GM13976 (cell line): ENCODE results near the gene NOL9.
A peak's percentile ranks its signal among the peaks of the same experiment; 100 is the strongest.

Experiments
- DNase-seq: peaks from one replicate; pipeline ENCODE4 v3.0.0; 2012; ENCODE audit warnings: low spot score
- in situ Hi-C: fragments of 300-500 bp; cut with MboI; formaldehyde crosslinking; loops from one replicate; pipeline ENCODE4 v1.12.0; 2022; ENCODE audit warnings: low sequenced_read_pairs, mixed read lengths, inconsistent platforms; ENCODE audit not compliant: unreplicated experiment
- TF ChIP-seq, protein P1 (sequence below): IDR thresholded peaks from 2 replicates; pipeline ENCODE4 v1.5.1; 2012; ENCODE audit warnings: borderline replicate concordance, mild to moderate bottlenecking; ENCODE audit not compliant: insufficient read depth; ENCODE audit errors: extremely low read depth, missing control alignments, control extremely low read depth

Gene NOL9

DNA sequence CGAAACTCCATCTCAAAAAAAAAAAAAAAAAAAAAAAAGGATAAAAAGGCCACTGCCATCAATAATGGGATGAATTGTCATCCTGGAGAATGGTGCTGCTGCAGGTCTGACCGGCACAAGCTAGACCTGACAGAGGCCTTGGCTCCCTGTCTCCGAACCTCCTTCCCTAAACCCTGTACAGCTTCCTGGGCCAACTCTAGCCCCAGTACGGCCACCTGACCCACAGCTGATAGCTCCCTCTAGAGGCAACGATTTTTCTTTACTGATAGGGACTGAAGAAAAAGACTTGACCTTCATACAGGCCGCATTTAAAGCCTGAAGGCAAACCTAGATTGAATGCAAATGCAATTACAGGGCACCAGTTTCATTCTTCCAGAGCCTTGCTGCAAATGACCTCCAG lies 30.7 kb downstream of the NOL9 start:
- in situ Hi-C loops, result no loop called here
- DNase-seq, result peak; percentile 56
- TF ChIP-seq, protein P1, sequence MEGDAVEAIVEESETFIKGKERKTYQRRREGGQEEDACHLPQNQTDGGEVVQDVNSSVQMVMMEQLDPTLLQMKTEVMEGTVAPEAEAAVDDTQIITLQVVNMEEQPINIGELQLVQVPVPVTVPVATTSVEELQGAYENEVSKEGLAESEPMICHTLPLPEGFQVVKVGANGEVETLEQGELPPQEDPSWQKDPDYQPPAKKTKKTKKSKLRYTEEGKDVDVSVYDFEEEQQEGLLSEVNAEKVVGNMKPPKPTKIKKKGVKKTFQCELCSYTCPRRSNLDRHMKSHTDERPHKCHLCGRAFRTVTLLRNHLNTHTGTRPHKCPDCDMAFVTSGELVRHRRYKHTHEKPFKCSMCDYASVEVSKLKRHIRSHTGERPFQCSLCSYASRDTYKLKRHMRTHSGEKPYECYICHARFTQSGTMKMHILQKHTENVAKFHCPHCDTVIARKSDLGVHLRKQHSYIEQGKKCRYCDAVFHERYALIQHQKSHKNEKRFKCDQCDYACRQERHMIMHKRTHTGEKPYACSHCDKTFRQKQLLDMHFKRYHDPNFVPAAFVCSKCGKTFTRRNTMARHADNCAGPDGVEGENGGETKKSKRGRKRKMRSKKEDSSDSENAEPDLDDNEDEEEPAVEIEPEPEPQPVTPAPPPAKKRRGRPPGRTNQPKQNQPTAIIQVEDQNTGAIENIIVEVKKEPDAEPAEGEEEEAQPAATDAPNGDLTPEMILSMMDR, result no peak

DNA sequence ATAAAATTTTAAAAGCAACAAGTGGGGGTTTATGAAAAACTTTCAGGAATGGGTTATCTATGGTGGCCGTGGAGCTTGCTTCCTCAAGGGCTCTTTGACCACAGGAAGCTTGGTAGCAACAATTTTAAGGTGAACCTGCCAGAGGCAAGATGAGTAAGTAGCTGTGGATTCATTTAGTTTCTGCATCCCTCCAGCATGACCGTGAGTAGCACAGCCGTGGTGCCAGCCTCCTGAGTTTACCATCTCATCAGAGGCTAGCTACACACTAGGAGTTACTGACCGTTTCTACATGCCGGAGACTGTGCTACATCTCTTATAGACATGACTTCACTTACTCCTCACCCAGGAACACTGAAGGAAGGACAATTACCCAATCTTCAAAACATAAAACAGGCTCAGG lies 32.8 kb downstream of the NOL9 start:
- in situ Hi-C loops, result no loop called here
- no peak for DNase-seq
- TF ChIP-seq, protein P1, result no peak

DNA sequence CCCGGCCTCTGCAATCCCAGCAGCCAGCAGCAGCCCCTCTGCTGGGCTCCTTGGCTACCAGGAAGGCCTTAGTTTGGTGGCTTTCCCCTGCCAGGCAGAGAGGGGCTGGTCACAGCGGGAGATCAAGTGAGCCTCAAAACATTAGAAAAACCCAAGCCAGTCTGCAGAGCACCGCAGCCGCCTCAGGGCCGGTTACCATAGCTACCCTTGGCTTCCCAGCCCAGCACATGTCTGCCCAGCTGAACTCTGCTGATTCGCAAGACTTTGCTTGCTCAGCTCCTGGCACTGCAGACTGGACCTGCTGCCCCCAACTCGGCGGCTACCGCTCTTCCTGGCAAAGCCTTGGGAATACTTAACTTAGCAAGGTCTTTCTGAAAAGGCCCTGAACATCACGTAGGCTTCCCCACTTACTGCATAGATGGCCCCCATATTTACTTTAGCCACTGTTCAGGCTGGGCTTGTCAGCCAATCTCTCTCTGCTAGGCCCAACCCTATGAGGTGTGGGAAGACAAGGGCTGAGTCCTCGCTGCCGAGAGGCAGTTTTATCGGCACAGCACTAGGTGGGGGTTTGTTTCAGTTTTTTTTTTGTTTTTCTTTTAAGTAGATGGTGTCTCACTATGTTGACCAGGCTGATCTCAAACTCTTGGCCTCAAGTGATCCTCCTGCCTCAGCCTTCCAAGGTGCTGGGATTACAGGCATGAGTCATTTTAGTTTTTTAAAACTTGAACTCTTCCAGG lies 34.2 kb downstream of the NOL9 start:
- no peak for DNase-seq
- in situ Hi-C loops, result no loop called here
- TF ChIP-seq, protein P1, result no peak

DNA sequence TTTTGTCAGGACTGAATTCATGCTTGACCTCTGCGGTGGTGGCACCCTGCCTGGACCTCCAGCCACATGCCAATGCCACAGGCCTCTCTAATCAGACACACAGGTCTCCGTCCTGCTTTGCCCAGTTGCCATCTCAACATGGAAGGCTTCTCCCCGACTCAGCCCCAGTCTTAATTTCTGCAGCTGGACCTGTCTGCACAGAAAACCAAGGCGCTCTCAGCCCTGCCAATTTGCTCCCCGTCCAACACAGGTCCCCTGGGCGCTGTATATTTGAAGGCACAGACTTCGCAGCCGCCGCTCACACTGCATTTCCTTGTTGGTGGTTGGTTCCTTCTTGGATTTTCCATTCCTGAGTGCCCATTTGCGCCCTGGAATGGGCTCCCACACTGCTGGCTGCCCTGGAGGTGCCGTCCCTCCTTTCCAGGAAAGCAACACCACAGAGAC lies 34.8 kb downstream of the NOL9 start:
- in situ Hi-C loops, result no loop called here
- TF ChIP-seq, protein P1, result no peak
- DNase-seq, result no peak

DNA sequence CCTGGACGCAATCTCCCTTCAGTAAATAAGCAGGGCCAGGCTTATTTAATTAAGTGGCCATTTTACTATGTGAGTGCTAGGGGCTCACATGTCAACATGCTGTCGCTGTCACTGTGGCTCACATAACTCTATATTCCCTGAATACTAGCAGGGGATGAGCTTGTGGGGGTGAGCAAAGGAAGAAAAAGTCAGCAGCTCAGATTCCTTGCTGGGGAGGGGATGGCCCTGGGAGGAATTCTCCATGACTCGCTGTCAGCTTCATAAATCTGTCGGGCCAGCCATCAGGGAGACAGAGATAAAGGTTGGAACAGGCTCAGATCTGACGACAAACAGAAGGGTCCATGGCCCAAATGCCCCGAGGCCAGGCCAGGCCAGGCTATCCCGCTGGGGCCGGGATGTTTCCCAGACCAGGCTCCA lies 36.9 kb downstream of the NOL9 start:
- TF ChIP-seq, protein P1, result no peak
- in situ Hi-C loops, result no loop called here
- DNase-seq, result no peak

DNA sequence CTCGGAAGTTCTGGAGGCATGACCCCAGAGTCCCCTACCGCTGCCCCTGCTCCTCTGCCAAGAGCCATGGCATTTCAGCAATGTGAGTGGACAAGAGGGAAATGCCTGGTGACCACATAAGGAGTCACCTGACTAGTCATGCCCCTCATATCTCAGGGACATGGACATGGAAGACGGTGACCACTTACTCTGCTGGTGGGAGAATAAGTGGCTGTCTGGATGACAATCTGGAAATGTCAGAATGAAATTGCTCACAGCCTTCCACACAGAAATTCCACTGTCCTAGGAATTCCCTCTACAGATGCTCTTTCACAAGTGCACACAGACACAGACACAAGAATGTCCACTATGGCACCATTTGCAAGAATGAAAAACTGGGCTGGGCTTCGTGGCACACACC lies 38.5 kb downstream of the NOL9 start:
- no peak for DNase-seq

More for the DNA sequence above, 38.5 kb downstream of the NOL9 start:
- TF ChIP-seq, protein P1, result no peak
- in situ Hi-C loops, result no loop called here
